T1000 (cell line): ENCODE results near the gene MICU1.

ENCODE experiments used
- DNase-seq: peaks from one replicate; lab custom pipeline; 2025; ENCODE audit warnings: mixed read lengths; lab: John Stamatoyannopoulos, UW

The MICU1 gene

DNA sequence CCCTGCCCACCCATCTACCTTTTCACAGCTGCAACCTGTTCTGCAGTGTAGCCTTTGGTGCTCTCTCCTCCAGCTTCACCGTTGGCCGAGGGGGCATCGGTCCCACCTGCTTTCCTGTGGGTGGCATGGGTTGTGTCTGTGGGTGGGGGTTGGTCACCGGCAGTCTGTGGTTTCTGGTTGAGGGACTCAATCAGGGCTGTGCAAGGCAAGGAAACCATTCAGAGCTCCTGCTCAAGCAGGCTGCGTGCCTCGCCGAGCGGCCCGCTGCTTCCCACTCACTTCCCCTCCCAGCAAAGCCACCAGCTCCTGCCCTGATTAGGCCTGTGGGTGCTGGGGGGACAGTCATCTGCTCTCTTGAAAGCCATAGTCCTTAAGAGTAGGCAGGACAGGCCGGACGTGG is 280.9 kb downstream of the MICU1 start:
- no peak for DNase-seq

DNA sequence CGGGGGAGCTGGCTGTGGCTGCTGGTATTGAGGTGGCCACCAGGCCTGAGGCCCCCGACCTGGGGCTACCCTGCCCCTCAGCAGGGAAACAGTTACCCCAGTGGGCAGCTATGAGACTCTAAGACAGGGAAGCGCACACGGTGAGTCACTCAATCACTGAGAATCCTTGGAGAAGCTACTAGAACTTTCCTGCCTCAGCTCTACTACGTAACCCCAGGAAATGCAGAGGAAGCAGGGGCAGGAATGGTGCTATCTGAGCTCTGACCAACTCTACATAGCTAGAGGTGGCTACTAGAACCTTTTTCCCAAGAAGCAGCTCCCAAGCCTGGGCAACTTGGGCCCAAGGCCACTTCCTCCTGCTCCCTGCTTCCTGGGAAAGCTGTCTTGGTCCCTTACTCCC is 283.0 kb downstream of the MICU1 start:
- no peak for DNase-seq

DNA sequence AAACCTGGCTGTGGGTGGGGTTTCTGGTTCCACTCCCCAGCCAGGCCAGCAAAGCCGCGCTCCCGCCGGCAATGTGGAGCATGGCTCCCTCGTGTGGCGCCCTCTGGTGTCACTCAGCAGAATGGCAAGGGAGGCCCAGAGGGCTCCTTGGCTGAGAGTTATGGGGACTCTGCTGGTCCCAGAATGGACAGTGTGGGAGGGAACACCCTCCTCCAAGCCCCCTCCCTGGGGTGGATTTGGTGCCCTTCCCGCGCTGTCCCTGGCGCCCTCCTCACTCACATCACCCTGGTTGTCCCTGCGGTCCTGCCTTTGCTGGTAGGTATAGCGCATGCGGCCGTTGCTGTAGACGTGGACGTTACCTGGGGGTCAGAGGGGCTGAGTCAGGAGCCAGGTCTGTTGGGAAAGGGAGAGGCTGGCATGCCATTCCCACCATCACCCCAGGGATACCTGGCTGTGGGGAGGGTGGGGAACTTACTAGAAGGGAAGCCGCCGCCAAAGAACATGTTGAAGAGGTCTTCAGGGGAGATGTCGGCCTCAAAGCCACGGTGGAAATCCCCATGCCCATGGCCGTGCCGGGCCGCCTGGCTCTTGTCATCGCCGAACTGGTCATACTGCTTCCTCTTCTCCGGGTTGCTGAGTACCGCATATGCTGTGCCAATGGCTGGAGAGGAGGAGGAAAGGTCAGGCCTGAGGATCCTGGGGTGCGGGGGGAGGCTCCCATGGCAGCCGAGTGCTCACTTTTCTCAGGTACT is 285.2 kb downstream of the MICU1 start:
- peak; percentile 48 for DNase-seq

DNA sequence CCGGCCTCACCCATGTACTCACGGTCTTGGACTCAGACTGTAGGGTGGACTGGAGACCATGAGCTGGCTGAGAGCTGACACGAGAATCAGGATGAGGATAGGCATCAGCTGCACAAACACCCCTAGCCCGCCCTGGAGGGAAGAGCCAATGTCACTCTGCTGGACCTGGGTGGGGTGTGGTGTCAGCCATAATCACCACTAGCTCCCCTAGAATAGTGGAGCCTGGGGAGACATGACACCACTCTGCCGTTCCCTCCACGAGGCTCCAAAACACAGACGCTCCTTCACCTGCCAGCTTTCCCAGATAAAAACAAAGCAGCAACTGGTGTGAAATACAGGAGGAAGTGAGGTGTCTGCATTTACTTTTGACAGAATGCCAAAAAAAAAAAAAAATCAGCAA is 287.7 kb downstream of the MICU1 start:
- DNase-seq: no peak

DNA sequence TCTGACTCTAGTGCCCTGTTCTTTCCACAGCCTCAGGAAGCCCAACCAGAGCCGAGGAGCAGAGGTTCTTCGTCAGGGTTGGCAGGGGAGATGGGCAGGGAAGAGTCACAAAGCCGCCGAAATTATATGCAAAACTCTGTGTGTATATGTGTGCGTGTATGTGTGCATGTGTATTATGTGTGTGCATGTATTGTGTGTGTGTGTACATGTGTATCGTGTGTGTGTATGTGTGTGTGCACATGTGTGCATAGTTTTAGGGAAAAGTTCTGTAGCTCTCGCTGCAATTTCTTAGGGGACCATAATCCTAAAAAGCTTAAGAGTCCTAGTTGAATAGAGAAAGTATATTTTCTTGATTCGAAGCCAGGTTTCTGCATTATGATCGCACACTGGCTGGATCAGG is 288.2 kb downstream of the MICU1 start:
- DNase-seq: no peak

DNA sequence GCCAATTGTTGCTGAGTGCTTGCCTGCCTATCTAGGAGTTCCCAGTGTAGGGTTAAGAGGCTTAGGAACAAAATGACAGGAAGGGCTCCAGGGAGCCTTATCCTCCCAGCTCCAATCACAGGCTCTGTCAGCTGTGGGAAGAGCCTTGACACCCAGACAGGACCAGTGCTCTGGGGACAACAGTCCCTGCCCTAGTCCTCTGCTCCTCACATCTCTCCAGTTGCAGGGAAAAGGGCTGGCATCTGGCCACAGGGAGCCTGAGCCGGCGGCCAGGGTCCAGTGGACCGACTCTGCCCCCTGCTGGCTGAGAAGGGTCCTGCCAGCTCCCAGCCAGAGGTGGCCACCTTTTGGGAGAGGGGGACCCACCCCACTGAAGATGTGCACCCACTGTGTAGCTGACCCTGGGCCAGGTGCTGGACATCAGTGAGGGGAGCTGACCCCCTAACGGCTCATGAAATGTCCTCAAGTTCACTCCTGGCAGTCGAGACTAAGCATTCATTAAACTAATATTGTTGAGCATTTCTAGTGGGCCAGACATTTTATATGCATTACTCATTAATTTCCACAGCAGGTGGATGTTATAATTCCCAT is 288.7 kb downstream of the MICU1 start:
- peak; percentile 45 for DNase-seq

DNA sequence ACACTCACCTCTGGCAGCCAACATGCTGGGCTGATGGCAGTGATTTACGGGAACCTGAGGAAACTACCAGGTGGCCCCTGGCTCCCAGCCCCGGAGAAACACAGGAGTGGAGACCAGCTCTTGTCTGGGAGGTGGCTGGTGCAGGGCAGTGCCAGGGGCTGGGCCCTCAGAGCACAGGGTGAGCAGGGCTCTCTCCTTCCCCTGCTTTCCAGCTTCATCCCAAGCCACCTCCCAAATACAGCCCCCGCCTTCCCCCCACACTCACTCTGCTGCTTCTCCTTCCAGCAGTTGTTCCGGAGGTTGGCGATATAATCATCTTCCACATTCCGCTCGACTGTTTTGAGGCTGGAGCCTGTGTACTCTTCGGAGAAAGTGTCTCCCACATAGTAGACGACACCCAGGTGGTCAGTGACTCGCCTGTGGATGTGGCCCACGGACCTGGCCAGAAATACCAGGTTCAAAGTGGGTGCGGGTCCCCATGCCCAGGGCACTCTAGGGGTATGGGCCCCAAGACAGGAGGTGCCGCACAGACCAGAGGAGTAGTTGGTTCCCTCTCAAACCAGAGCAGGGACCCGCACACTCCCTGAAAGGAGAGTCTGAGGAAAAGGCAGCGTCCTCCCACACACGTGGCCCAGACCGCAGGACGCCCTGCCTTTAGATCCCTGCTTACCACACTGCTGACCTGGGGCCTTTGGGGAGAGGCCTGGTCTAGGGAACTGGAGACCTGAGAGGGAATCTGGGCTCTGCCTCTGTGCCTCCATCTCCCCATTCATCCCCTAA is 289.4 kb downstream of the MICU1 start:
- DNase-seq: no peak

DNA sequence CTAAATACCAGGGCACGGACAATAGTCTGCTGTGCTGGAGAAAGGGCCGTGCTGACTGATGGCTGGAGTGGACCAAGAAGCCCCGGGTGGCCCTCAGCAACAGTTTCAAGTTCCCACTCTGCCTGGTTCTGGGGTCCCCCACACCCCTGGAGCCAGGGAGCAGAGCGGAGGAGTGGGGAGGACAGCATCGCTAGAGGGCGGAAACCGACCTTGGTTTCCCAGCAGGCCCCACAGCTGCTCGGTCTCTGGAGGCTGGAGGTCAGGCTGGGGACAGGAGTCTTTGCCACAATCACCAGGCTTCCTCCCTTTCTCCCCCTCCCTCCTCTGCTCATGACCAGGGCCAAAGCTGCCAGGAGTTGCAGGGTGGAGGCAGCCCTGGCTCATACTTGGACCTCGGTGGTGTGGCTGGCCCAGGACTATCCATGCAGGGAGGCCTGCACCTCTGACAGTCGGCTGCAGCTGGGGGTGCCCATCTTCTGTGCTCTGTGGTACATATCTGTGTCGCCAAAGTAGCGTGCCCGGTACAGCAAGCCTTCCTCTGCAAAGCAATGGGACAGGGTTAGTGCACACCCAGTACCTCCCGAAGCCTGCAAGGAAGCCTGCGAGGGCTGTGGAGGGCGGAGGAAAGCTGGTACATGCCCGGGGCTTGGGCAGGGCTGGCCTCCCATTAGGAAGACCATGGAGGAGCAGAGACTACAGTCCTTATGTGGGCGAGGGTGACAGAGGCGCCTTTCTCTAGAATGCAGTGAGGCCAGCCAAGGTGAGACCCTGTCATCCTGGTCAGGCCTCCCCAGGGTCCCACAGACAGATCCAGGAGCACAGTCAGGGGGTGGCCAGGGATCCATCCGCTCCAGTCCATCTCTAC is 290.3 kb downstream of the MICU1 start:
- DNase-seq: no peak

DNA sequence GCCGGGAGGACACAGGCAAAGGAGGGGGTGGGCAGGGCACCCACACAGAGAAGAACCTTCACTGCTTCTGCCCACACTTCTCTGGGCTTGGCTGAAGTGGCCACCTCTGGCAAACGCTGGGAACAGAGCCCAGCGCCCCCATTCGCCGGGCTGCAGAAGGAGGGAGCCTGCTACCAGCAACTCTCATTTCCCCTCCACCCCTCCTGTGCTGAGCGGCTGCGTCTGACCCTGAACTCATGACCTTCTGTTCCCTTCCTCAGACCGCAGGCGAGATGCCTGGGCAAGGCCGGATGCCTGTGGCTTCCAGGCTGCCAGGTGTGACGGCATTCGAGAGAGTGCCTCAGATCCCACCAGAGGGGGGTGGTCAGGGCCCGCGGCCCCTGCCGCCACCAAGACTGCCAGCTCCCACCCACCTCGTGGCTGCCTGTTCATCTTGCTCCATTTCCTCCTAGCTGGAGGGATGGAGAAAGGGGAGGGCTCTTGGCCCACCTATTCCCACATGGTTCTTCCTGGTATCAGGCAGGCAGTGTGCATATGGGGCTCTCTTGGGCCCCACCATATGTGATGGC is 291.0 kb downstream of the MICU1 start:
- DNase-seq: no peak

DNA sequence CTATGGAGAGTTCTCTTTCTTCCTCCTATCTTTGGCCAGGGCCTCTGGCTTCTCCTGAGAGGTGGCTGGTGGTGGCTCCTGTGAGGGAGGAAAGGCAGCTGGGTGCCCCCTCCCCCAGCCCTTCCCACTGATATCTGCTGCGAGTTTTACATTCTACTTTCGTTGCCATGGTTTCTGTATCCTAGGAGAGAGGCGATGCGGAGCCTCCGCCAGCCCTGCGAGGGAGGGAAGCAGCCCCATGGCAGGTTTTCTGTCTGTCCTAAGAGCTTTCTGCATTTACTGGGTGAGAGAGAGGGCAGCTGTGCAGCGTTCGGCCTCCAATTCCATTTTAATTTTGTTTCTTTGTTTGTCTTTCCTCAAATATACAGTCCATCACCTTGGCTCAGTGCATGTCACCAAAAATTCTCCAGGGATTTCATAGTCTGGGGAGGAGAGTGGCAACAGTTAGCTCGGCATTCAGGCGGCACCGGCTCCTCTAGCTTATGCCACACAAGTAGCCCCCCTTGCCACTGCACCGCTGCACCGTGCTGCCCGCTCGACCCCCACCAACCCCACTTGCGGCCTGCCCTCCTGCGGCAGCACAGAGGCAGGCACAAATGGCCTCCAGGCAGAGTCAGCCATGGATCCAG is 291.6 kb downstream of the MICU1 start:
- no peak for DNase-seq

DNA sequence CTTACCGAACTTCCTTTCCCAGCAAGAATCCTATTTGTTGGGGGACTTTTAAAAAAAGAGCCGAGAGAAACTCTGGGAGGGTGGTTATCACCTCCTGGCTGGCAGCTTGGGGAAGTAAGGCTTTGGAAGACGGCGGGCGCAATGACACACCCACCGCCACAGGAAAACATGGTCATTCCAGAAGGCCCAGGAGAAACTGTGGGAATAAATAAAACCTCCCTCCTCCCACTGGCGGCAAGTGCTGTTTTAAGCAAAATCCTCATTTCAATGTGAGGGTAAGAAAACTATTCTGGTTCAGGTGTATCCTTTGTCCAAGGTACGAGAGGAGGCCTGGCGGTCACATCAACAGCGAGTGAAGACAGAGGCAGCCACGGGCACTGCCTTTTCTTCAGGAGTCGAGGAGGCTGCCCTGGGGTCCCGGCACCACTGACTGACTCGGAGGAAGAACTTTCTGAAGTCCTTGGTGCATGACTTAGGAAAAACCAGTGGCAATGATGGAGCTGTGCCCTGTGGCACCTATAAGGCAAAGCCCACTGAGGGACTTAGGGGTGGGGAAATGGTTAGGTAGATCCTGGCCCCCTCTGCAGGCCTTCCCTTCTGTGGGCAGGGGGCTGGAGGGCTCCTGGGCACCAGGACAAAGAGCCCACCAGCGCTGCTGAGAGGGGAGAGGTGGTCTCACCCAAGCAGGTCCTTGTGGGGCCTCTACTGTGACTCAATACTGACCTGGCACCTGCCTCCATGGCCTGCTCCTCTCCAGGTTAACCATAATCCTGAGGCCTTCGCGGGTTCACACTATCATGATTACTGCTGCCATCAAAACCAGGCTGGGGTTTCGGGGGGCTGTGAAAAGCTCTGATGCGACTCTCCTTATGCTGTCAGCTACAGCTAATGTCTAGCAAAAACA is 292.5 kb downstream of the MICU1 start:
- no peak for DNase-seq

DNA sequence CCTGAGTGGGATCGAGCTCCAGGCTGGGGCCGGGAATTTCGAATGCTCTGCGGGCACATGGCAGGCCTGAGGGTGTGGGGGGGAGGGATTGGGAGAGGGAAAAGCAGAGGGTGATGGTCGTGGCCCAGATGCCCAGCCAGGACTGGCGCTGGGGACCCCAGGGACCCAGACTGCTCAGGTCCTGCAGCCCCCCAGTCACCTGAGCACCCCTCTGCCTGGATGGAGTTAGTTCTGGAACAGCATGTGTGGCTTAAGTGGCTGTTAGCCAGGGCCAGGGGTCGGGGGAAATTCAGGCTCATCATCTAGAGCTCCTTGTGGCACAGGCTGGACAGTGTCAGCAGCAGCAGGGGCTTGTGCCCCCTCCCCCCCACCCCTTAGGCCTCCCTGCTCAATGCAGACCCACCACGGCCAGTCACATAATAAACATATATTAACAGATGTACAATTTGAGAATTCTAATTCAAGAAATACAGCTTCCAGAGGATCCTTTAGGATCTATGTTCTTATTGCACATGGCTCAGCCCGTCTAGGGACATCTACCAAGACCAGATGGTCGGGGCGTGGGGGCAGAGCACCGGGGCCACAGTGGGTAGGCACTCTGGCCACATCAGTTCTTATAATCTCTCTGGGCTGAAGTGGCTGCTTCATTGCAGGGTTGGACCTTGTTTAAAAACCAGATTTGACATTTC is 293.3 kb downstream of the MICU1 start:
- no peak for DNase-seq

DNA sequence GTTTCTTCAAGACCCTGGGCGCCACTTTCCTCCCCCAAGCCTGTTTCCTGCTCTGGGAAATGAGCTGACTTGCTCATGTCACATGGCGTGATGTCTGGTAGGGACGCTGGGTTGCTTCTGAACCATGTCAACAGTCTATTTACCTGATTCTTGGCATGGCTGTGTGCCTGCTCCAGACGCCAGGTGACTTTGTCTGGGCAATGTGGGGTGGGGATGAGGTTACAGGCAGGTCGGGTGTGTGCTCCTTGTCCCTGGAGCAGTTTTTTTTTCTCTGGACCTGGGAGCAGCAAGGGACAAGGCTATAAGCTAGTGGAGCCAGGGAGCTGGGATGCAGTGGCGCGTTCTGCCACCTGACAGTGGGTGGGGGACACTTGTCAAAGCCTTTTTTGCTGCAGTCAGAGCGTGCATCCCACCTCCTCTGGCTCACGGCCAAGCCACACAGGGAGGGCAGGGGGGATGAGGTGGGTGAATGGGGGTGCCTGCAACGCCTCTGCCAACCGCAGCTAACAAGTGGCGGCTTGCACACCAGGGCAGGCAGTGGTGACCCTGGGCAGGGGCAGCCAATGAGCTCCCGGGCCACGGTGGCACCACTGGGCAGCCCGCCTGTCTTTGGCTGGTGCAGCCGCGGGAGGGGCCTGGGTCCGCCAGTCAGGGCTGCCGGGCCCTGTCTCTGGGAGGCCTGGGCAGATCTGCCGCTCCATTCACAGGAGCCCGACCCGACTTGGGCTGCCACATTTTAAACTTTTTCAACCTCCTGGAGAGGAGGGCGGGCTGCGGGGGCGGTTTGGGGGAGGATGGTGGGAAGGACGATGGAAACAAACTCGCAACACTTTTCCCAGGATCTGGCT is 294.1 kb downstream of the MICU1 start:
- DNase-seq: no peak

DNA sequence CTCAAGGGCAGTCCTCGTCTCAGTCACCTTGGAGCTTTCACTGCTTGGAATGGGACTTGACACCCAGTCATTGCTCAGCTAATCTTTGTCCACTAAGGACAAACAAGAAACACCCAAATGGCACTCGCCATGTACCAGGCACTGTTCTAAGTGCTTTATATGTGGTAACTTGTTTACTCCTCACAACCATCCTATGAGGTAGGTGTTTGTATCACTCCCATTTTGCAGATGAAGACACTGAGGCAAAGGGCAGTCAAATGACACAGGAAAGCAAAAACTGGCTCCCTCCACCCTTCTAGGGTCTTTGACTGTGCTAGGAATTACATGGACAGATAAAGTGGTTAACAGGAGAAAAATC is 295.8 kb downstream of the MICU1 start:
- no peak for DNase-seq

DNA sequence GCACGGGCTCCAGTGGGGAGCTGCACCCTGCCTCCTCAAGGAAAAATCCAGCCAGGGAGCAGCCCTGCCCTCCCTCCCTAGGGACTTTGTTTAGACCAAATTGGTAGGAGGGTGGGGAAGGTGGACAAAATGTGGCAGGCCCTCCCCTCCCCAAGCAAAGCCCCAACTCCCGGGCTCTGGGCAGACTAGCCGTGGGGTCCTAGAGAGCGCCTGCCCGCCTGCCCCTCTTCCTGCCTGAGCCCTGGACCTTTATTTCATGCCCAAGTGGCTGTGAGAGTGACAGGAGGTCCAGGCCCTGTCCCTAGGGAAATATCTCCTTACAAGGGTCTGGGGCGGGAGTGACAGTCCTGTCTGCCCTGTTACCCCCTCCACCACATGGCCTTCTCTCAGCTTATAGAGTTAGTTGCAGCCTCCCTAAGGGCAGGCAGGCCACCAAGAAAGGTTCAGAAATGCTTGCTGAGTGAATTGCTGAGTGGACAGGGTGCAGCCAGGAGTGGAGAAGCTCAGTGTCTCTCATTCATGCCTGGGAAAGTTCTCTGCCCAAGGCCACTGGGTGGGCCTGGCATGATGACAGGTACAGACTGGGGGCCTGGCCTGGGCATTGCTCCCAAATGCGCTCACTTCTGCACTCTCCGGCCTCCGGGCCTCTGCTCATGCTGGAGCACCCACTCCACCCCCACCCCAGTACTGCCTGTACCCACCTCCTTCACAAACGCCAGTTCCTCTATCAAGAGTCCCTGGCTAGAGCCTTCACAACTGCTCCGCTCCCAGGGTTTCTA is 296.4 kb downstream of the MICU1 start:
- no peak for DNase-seq

DNA sequence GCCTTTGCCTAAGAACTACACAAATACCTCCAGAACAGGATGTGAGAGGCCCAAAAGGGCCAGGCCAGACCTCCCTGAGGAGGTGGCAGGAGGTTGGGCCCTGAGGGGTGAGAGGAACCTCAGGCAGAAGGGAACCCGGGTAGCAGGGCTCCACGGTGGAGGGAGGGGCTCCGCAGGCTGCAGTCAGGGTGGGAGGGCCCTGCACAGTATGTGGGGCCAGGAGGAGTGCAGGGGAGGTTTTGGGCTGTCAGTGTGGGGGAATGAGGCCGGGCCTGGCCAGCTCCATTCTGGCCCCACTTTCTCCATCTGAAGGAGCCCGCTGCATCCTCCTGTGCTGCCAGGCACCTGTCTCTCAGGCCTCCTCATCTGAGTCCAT is 297.1 kb downstream of the MICU1 start:
- no peak for DNase-seq

DNA sequence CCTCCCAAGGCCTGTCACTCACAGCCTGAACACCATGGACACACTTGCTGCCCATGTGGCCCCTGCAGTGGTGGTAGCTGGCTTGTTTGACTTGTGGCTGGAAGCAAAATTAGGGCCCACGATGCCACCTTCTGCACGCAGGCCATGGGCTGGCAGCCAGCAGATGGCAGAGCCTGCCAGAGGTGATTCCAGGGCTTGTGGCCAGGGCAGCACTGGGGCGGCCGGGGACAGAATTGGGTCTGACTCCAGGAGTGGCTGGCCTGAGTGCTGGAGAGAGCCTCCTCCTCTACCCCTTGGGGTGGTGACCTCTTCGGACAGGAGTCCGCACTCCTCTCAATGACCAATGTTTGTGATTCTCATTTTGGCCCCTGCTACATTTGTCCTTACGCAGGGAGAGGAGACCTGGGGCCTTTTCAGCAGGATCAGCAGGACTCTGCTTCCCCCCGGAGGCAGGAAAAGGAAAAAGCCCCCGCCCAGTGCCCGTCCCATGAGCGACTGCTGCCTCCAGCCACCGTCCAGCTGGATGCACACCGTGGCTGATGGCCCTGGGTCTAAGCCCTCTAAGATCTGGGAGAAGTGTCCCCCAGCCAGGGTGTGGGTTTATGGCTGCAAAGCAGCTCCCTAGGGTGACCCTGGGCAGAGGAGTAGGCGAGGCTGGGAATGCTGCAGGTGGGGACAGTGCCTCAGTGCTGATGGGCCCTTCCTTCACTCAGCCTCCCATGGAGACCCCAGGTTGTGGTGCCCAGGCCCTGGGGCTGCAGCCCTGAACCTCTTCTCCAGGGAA is 297.6 kb downstream of the MICU1 start:
- DNase-seq: peak; percentile 70
